Sigmoid colon (tissue), 4 donors: Measurements from ENCODE around the gene KIF26A.

ENCODE experiments used
- EP300 ChIP-seq, 4 donors: sonication (generic); formaldehyde crosslinking; IDR thresholded peaks; one replicate each; pipeline ENCODE4 v1.6.1; 2017; ENCODE audit warnings: antibody characterized with exemption in 4 of 4
- TF ChIP-seq, protein P1 (sequence below), 4 experiments: fragments of 450-650 bp in 3 of 4; fragments of 200-600 bp in 1 of 4; IDR thresholded peaks; one replicate each; pipeline ENCODE4 v1.5.1; 2016 to 2019; ENCODE audit warnings: antibody characterized with exemption in 4 of 4, mild to moderate bottlenecking in 3 of 4, moderate library complexity in 2 of 4

- no peak for TF ChIP-seq EP300 (IDR thresholded peaks at IDR 0.05)
- TF ChIP-seq, protein P1, sequence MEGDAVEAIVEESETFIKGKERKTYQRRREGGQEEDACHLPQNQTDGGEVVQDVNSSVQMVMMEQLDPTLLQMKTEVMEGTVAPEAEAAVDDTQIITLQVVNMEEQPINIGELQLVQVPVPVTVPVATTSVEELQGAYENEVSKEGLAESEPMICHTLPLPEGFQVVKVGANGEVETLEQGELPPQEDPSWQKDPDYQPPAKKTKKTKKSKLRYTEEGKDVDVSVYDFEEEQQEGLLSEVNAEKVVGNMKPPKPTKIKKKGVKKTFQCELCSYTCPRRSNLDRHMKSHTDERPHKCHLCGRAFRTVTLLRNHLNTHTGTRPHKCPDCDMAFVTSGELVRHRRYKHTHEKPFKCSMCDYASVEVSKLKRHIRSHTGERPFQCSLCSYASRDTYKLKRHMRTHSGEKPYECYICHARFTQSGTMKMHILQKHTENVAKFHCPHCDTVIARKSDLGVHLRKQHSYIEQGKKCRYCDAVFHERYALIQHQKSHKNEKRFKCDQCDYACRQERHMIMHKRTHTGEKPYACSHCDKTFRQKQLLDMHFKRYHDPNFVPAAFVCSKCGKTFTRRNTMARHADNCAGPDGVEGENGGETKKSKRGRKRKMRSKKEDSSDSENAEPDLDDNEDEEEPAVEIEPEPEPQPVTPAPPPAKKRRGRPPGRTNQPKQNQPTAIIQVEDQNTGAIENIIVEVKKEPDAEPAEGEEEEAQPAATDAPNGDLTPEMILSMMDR (IDR thresholded peaks at IDR 0.05): no peak
Observed at GRCh38 chr14:104175811-104176210, 37.4 kb downstream of the KIF26A start.
